ENCODE data around the gene CPXM2.

The CPXM2 gene

GRCh38 chr10:123837756-123838155, 53.9 kb downstream of the CPXM2 start:
- no peak overlapping the region for H3K4me3 ChIP-seq (ENCODE audit: low read depth, low read length)
- H3K27ac ChIP-seq = no peak overlapping the region
- no peaks in the 10 kb centered on the region for H3K36me3 ChIP-seq
- no peak for DNase-seq
- no peaks in the 10 kb centered on the region for H3K9me3 ChIP-seq (ENCODE audit: severe bottlenecking)
- H3K27me3 ChIP-seq (ENCODE audit: insufficient read depth, low read depth, severe bottlenecking) = peaks cover 96% of the 10 kb centered on the region
- no peak for TF ChIP-seq CTCF (IDR thresholded peaks at IDR 0.05; ENCODE audit: low read depth, low read length)

- no peak for DNase-seq
- no peaks in the 10 kb centered on the region for H3K36me3 ChIP-seq
- H3K27ac ChIP-seq = no peak overlapping the region
- no peak overlapping the region for H3K4me3 ChIP-seq (ENCODE audit: low read depth, low read length)
- TF ChIP-seq CTCF (IDR thresholded peaks at IDR 0.05; ENCODE audit: low read depth, low read length) = no peak
- H3K27me3 ChIP-seq (ENCODE audit: insufficient read depth, low read depth, severe bottlenecking) = peaks cover 91% of the 10 kb centered on the region
- H3K9me3 ChIP-seq (ENCODE audit: severe bottlenecking) = no peaks in the 10 kb centered on the region
Measured at GRCh38 chr10:123836418-123837145, 55.0 kb downstream of the CPXM2 start.

GRCh38 chr10:123835575-123835974, 56.0 kb downstream of the CPXM2 start:
- H3K27me3 ChIP-seq (ENCODE audit: insufficient read depth, low read depth, severe bottlenecking) = peaks cover 86% of the 10 kb centered on the region
- H3K9me3 ChIP-seq (ENCODE audit: severe bottlenecking) = no peaks in the 10 kb centered on the region
- DNase-seq = no peak

GRCh38 chr10:123833170-123833850, 58.3 kb downstream of the CPXM2 start:
- Histone ChIP-seq H3K36me3 (no peaks in the 10 kb centered on the region), H3K27ac (no peak overlapping the region), H3K9me3 (ENCODE audit: severe bottlenecking) (no peaks in the 10 kb centered on the region), H3K4me3 (ENCODE audit: low read depth, low read length) (no peak overlapping the region), H3K27me3 (ENCODE audit: insufficient read depth, low read depth, severe bottlenecking) (peaks cover 83% of the 10 kb centered on the region)
- no peak for DNase-seq
- no peak for TF ChIP-seq CTCF (IDR thresholded peaks at IDR 0.05; ENCODE audit: low read depth, low read length)

More at GRCh38 chr10:123835575-123835974, 56.0 kb downstream of the CPXM2 start:
- Histone ChIP-seq H3K36me3 (no peaks in the 10 kb centered on the region), H3K27ac (no peak overlapping the region), H3K4me3 (ENCODE audit: low read depth, low read length) (no peak overlapping the region)
- no peak for TF ChIP-seq CTCF (IDR thresholded peaks at IDR 0.05; ENCODE audit: low read depth, low read length)

GRCh38 chr10:123831259-123831658, 60.3 kb downstream of the CPXM2 start:
- no peak overlapping the region for H3K4me3 ChIP-seq (ENCODE audit: low read depth, low read length)
- no peaks in the 10 kb centered on the region for H3K36me3 ChIP-seq
- H3K27me3 ChIP-seq (ENCODE audit: insufficient read depth, low read depth, severe bottlenecking) = peaks cover 85% of the 10 kb centered on the region
- no peak for TF ChIP-seq CTCF (IDR thresholded peaks at IDR 0.05; ENCODE audit: low read depth, low read length)
- no peak for DNase-seq
- H3K27ac ChIP-seq = no peak overlapping the region
- no peaks in the 10 kb centered on the region for H3K9me3 ChIP-seq (ENCODE audit: severe bottlenecking)

Measured in WERI-Rb-1 (cell line).